ENCODE data around the gene SCCPDH.

GRCh38 chr1:246690100-246690499 is 34.1 kb upstream of the SCCPDH start:
- TF ChIP-seq CTCF (IDR thresholded peaks at IDR 0.05; ENCODE audit: low read depth, low read length) (no peak), EZH2phosphoT487 (IDR thresholded peaks at IDR 0.05; ENCODE audit: low read depth) (no peak)
